Endothelial cell of umbilical vein (primary cell): Measurements from ENCODE around the gene EIF3A. TPM values are rescaled to one million over a fixed set of nuclear protein-coding genes. Genes with fewer than 3 reads are reported as not detected.

Source experiments
- BruUV-seq: library from RNA; stranded (reverse); fragments of 400-500 nt; replicated peaks from 2 replicates; lab custom pipeline; 2021; lab: Mats Ljungman, UMichigan
- CTCF ChIA-PET: fragments of 300-600, 350-600 bp; sonication (Branson Sonifier 250); formaldehyde crosslinking; loops from one replicate; lab custom pipeline; 2021; ENCODE audit warnings: antibody characterized with exemption, inconsistent platforms; lab: Charles Lee
- POLR2A ChIA-PET: fragments of 300-600, 350-600 bp; sonication (Branson Sonifier 250); formaldehyde crosslinking; loops from one replicate; lab custom pipeline; 2021; ENCODE audit warnings: antibody characterized with exemption, inconsistent platforms; lab: Charles Lee
- DNase-seq: peaks from one replicate; pipeline ENCODE4 v3.0.0-alpha.2; 2011; ENCODE audit warnings: low read depth, low spot score
- FAIRE-seq: peaks from 2 replicates; lab custom pipeline; 2011; peaks lifted over from hg19 to GRCh38; lab: Jason Lieb, UNC
- H2AFZ ChIP-seq: 2 replicates; pipeline ENCODE4 v1.6.0; 2012; ENCODE audit warnings: low read depth, low read length, control low read depth, inconsistent platforms
- H3K27ac ChIP-seq: 2 replicates; pipeline ENCODE4 v1.5.1; 2011; ENCODE audit warnings: low read depth, mild to moderate bottlenecking, control low read depth, low read length, moderate library complexity; ENCODE audit not compliant: insufficient read depth
- H3K27me3 ChIP-seq, 2 experiments: 2 replicates each; pipeline versions ENCODE4 v1.6.0 to v1.6.1; 2011; ENCODE audit warnings: low read length in 2 of 2, mixed read lengths in 1 of 2; ENCODE audit not compliant: control insufficient read depth in 2 of 2, insufficient read depth in 2 of 2
- H3K36me3 ChIP-seq, 2 experiments: 2 replicates in 1 of 2; 3 replicates in 1 of 2; pipeline ENCODE4 v1.5.1; 2011; ENCODE audit warnings: low read length in 2 of 2, mild to moderate bottlenecking in 1 of 2, moderate library complexity in 1 of 2; ENCODE audit not compliant: control insufficient read depth in 2 of 2, insufficient read depth in 2 of 2; ENCODE audit errors: extremely low read depth in 1 of 2
- H3K4me1 ChIP-seq: 3 replicates; pipeline ENCODE4 v1.5.1; 2011; ENCODE audit warnings: mild to moderate bottlenecking, low read length; ENCODE audit not compliant: control insufficient read depth, insufficient read depth; ENCODE audit errors: extremely low read depth
- H3K4me2 ChIP-seq: 2 replicates; pipeline ENCODE4 v1.6.1; 2011; ENCODE audit warnings: low read length, control low read depth, mixed read lengths; ENCODE audit not compliant: insufficient read depth
- H3K4me3 ChIP-seq, 3 experiments: fragments of 200-600 bp in 1 of 3; sonication (generic), shearing (Covaris generic) in 1 of 3; replicated peaks in 1 of 3; 2 replicates each; pipeline ENCODE4 v1.5.1; 2011 to 2016; ENCODE audit warnings: control low read depth in 3 of 3, low read length in 3 of 3, mild to moderate bottlenecking in 2 of 3, inconsistent platforms in 1 of 3, low read depth in 1 of 3, moderate library complexity in 1 of 3; ENCODE audit not compliant: insufficient read depth in 1 of 3
- H3K79me2 ChIP-seq: 2 replicates; pipeline ENCODE4 v1.6.0; 2012; ENCODE audit warnings: low read length, inconsistent platforms; ENCODE audit not compliant: control insufficient read depth, insufficient read depth
- H3K9ac ChIP-seq: replicated peaks from 2 replicates; pipeline ENCODE3; 2011; ENCODE audit warnings: low read length, control low read depth; ENCODE audit not compliant: insufficient read depth; ENCODE audit errors: extremely low read depth
- H3K9me1 ChIP-seq: replicated peaks from 3 replicates; pipeline ENCODE4 v1.6.0; 2011; ENCODE audit warnings: mild to moderate bottlenecking, low read length; ENCODE audit not compliant: control insufficient read depth, insufficient read depth; ENCODE audit errors: extremely low read depth
- H3K9me3 ChIP-seq: replicated peaks from 2 replicates; pipeline ENCODE4 v1.5.1; 2012; ENCODE audit warnings: low read length, inconsistent platforms; ENCODE audit not compliant: control insufficient read depth, insufficient read depth
- H4K20me1 ChIP-seq: replicated peaks from 2 replicates; pipeline ENCODE3; 2011; ENCODE audit warnings: mild to moderate bottlenecking, low read length; ENCODE audit not compliant: control insufficient read depth, insufficient read depth; ENCODE audit errors: extremely low read depth
- CTCF ChIP-seq, 2 donors: IDR thresholded peaks; 1 replicate in 1 of 2; 2 replicates in 1 of 2; pipeline ENCODE4 v1.5.1; 2011; ENCODE audit warnings: low read length in 2 of 2, mild to moderate bottlenecking in 2 of 2, moderate library complexity in 2 of 2, control low read depth in 1 of 2, inconsistent platforms in 1 of 2, low read depth in 1 of 2; ENCODE audit not compliant: insufficient read depth in 1 of 2; ENCODE audit errors: extremely low read depth in 1 of 2
- EZH2 ChIP-seq: IDR thresholded peaks from 2 replicates; pipeline ENCODE4 v1.6.1; 2012; ENCODE audit warnings: borderline replicate concordance, low read depth, mild to moderate bottlenecking, moderate library complexity, low read length, inconsistent platforms; ENCODE audit not compliant: severe bottlenecking
- FOS ChIP-seq: IDR thresholded peaks from 2 replicates; pipeline ENCODE4 v1.6.1; 2011; ENCODE audit warnings: mild to moderate bottlenecking, low read length, moderate library complexity, borderline replicate concordance; ENCODE audit not compliant: insufficient read depth
- GATA2 ChIP-seq: IDR thresholded peaks from 2 replicates; pipeline ENCODE4 v1.7.0; 2011; ENCODE audit warnings: low read depth, mild to moderate bottlenecking, moderate library complexity, mixed read lengths, low read length; ENCODE audit not compliant: insufficient read length, insufficient read depth
- JUN ChIP-seq: IDR thresholded peaks from 2 replicates; pipeline ENCODE4 v1.6.1; 2011; ENCODE audit warnings: borderline replicate concordance, low read depth; ENCODE audit not compliant: insufficient read length, insufficient read depth
- MAX ChIP-seq: IDR thresholded peaks from 2 replicates; pipeline ENCODE4 v1.6.1; 2011; ENCODE audit not compliant: insufficient read depth, insufficient read length
- MYC ChIP-seq: IDR thresholded peaks from one replicate; pipeline ENCODE4 v1.6.1; 2011; ENCODE audit warnings: mild to moderate bottlenecking, low read depth, low read length
- POLR2A ChIP-seq: IDR thresholded peaks from 2 replicates; pipeline ENCODE4 v1.6.1; 2012; ENCODE audit warnings: low read depth, mild to moderate bottlenecking, control low read depth, low read length
- POLR2AphosphoS5 ChIP-seq: IDR thresholded peaks from 2 replicates; pipeline ENCODE4 v1.6.1; 2012; ENCODE audit warnings: low read depth, mild to moderate bottlenecking, control low read depth, low read length, moderate library complexity; ENCODE audit not compliant: insufficient read depth
- dilution Hi-C: fragments of 300-500 bp; cut with MboI; formaldehyde crosslinking; loops from one replicate; pipeline ENCODE4 v1.15.0; 2019; ENCODE audit warnings: low sequenced_read_pairs; ENCODE audit not compliant: extremely low pct_ligation_motif_present
- intact Hi-C: fragments of 100-400 bp; cut with micrococcal nuclease; formaldehyde crosslinking; loops from one replicate; pipeline ENCODE4 v1.10.0; 2022
- polyA plus RNA-seq, 4 experiments: library from polyadenylated mRNA; depleted of rRNA in 3 of 4; stranded (reverse) in 3 of 4; unstranded in 1 of 4; fragments of >200 nt; gene quantifications; 2 replicates each; pipeline versions ENCODE4 v1.2.1 to v1.2.3, GENCODE V29; 2011 to 2012; ENCODE audit warnings: missing spikeins in 1 of 4
- total RNA-seq: library from RNA; stranded (reverse); gene quantifications from 2 replicates; pipeline ENCODE4 v1.2.3, GENCODE V29; 2021

EIF3A gene
- total and polyA plus RNA-seq, 2 donors (not counting 3 experiments of a cell fraction or from before 2014, with no cell fraction given): 27.6 to 159 TPM

GRCh38 chr10:119103241-119103902 is 22.8 kb upstream of the EIF3A start:
- TF ChIP-seq POLR2AphosphoS5 (no peak), FOS (no peak), MAX (no peak), CTCF (IDR thresholded peaks at IDR 0.05; ENCODE audit: extremely low read depth in 1 of 2, insufficient read depth in 1 of 2, low read depth in 1 of 2, low read length in 2 of 2) (no peak), JUN (no peak), EZH2 (no peak), GATA2 (no peak), MYC (no peak), POLR2A (no peak)
- H3K36me3 ChIP-seq: no peaks in the 10 kb centered on the region
- no peaks in the 10 kb centered on the region for H3K9me3 ChIP-seq
- H3K4me3 ChIP-seq: no peak overlapping the region
- ChIA-PET POLR2A (interaction anchor here (0.7 kb wide), 1 partner anchor 15 kb away, joined by 5 read pairs; no protein-coding TSS in a partner anchor), CTCF (interaction anchor here (1.0 to 1.2 kb wide), 2 partner anchors 9 to 439 kb away, joined by 3 to 4 read pairs; partner anchors contain the start of gene RGS10)
- DNase-seq (no peak), FAIRE-seq (no peak)
- dilution Hi-C loops (no loop called here), intact Hi-C loops (loop anchor here (5.0 to 10.0 kb wide), 2 partner anchors 64 to 551 kb away; partner anchors contain the start of genes BAG3 and SFXN4)
- H3K4me2 ChIP-seq: no peak overlapping the region
- peaks cover 22% of the 10 kb centered on the region for H3K4me1 ChIP-seq
- no peaks in the 10 kb centered on the region for H4K20me1 ChIP-seq
- peak overlapping the region; percentile 86 for H2AFZ ChIP-seq
- no TSS peak for BruUV-seq
- H3K9ac ChIP-seq: no peak overlapping the region
- H3K27ac ChIP-seq: no peak overlapping the region
- peaks cover 16% of the 10 kb centered on the region for H3K79me2 ChIP-seq
- no peaks in the 10 kb centered on the region for H3K27me3 ChIP-seq
- H3K9me1 ChIP-seq: no peaks in the 10 kb centered on the region
